B cell (primary cell): Measurements from ENCODE around the gene DPH6. TPM values are rescaled to one million over a fixed set of nuclear protein-coding genes. Genes with fewer than 3 reads are reported as not detected.

ENCODE experiments used
- ATAC-seq: fragments of 200-7000 bp; cut with Tn5 transposase; one replicate; pipeline ENCODE4 v1.10.0; 2021; ENCODE audit warnings: low read depth, mild to moderate bottlenecking, moderate number of reproducible peaks, moderate library complexity
- CTCF ChIA-PET: fragments of 350-600 bp; sonication (Branson Sonifier 250); formaldehyde crosslinking; loops from one replicate; lab custom pipeline; 2021; ENCODE audit warnings: antibody characterized with exemption, inconsistent platforms; lab: Charles Lee
- POLR2A ChIA-PET: fragments of 350-600 bp; sonication (Branson Sonifier 250); formaldehyde crosslinking; loops from one replicate; lab custom pipeline; 2021; ENCODE audit warnings: antibody characterized with exemption; lab: Charles Lee
- DNase-seq: peaks from one replicate; pipeline ENCODE4 v3.0.0; 2013
- H2AFZ ChIP-seq: 2 replicates; pipeline ENCODE4 v1.6.1; 2012; ENCODE audit warnings: mild to moderate bottlenecking, low read depth, low read length; ENCODE audit not compliant: insufficient read depth, poor library complexity, severe bottlenecking
- H3K27ac ChIP-seq, 2 donors: 1 replicate in 1 of 2; 2 replicates in 1 of 2; pipeline ENCODE4 v1.5.1; 2012 to 2013; ENCODE audit warnings: low read length in 2 of 2, mild to moderate bottlenecking in 2 of 2, moderate library complexity in 1 of 2
- H3K27me3 ChIP-seq, 4 experiments: fragments of 200-600 bp in 1 of 4; sonication (generic) in 1 of 4; replicated peaks in 1 of 4; 1 replicate in 2 of 4; 2 replicates in 2 of 4; pipeline versions ENCODE4 v1.6.1 to v1.7.0; 2013 to 2016; ENCODE audit warnings: low read length in 3 of 4, mild to moderate bottlenecking in 2 of 4, mixed read lengths in 1 of 4, moderate library complexity in 1 of 4; ENCODE audit not compliant: insufficient read depth in 4 of 4, control insufficient read depth in 3 of 4; ENCODE audit errors: control extremely low read depth in 1 of 4
- H3K36me3 ChIP-seq, 2 experiments: replicated peaks in 1 of 2; 1 replicate in 1 of 2; 2 replicates in 1 of 2; pipeline versions ENCODE4 v1.6.1 to v1.7.1; 2013; ENCODE audit warnings: low read length in 1 of 2; ENCODE audit not compliant: insufficient read depth in 2 of 2, control insufficient read depth in 1 of 2; ENCODE audit errors: control extremely low read depth in 1 of 2, extremely low read depth in 1 of 2
- H3K4me1 ChIP-seq, 2 donors: fragments of 200-600 bp in 1 of 2; sonication (generic) in 1 of 2; 1 replicate in 1 of 2; 2 replicates in 1 of 2; pipeline versions ENCODE4 v1.5.1 to v1.6.1; 2013 to 2017; ENCODE audit warnings: low read length in 2 of 2; ENCODE audit not compliant: control insufficient read depth in 2 of 2, insufficient read depth in 2 of 2
- H3K4me2 ChIP-seq: replicated peaks from 2 replicates; pipeline ENCODE3; 2012; ENCODE audit warnings: mild to moderate bottlenecking, low read depth, low read length; ENCODE audit not compliant: poor library complexity, severe bottlenecking
- H3K4me3 ChIP-seq, 5 experiments: fragments of 200-600 bp in 1 of 5; sonication (generic) in 1 of 5; 1 replicate in 3 of 5; 2 replicates in 2 of 5; pipeline versions ENCODE4 v1.5.1 to v1.7.0; 2011 to 2016; ENCODE audit warnings: low read length in 4 of 5, mild to moderate bottlenecking in 4 of 5, low read depth in 2 of 5, control low read depth in 1 of 5, moderate library complexity in 1 of 5; ENCODE audit not compliant: insufficient read depth in 1 of 5; ENCODE audit errors: control extremely low read depth in 1 of 5, extremely low read depth in 1 of 5
- H3K79me2 ChIP-seq: fragments of 200-600 bp; sonication (generic); one replicate; pipeline ENCODE4 v1.6.0; 2016; ENCODE audit warnings: low read length; ENCODE audit not compliant: control insufficient read depth, insufficient read depth
- H3K9ac ChIP-seq: fragments of 200-600 bp; sonication (generic); 2 replicates; pipeline ENCODE4 v1.6.1; 2017; ENCODE audit warnings: mild to moderate bottlenecking, low read length, moderate library complexity
- H3K9me3 ChIP-seq, 3 donors: one replicate each; pipeline versions ENCODE4 v1.6.1 to v1.7.1; 2013; ENCODE audit warnings: low read length in 2 of 3; ENCODE audit not compliant: control insufficient read depth in 2 of 3, insufficient read depth in 1 of 3; ENCODE audit errors: control extremely low read depth in 1 of 3
- H4K20me1 ChIP-seq: 2 replicates; pipeline ENCODE4 v1.6.0; 2012; ENCODE audit warnings: mild to moderate bottlenecking, low read length; ENCODE audit not compliant: insufficient read depth, control insufficient read depth, poor library complexity, severe bottlenecking
- H3K27ac Mint-ChIP-seq: one replicate; pipeline ENCODE4 v1.8.0; 2021; ENCODE audit warnings: mixed read lengths
- H3K27me3 Mint-ChIP-seq: one replicate; pipeline ENCODE4 v1.8.0; 2021; ENCODE audit warnings: mixed read lengths
- H3K4me1 Mint-ChIP-seq: one replicate; pipeline ENCODE4 v1.8.0; 2021; ENCODE audit warnings: mixed read lengths
- H3K4me3 Mint-ChIP-seq: one replicate; pipeline ENCODE4 v1.8.0; 2021; ENCODE audit warnings: mixed read lengths
- H3K9me3 Mint-ChIP-seq: one replicate; pipeline ENCODE4 v1.8.0; 2022; ENCODE audit warnings: mixed read lengths; ENCODE audit not compliant: insufficient read depth
- CTCF ChIP-seq: fragments of 200-600 bp; IDR thresholded peaks from one replicate; pipeline ENCODE4 v1.8.0; 2022; ENCODE audit warnings: antibody characterized with exemption, mild to moderate bottlenecking
- EZH2 ChIP-seq: IDR thresholded peaks from 2 replicates; pipeline ENCODE4 v1.6.1; 2012; ENCODE audit warnings: borderline replicate concordance, low read depth, mild to moderate bottlenecking, moderate library complexity, low read length; ENCODE audit not compliant: insufficient read depth, poor library complexity, severe bottlenecking
- WGBS: methylation state at CpG from one replicate; pipeline ENCODE4 v1.1.5; 2013; ENCODE audit warnings: missing lambda C conversion rate; ENCODE audit not compliant: insufficient coverage; 5-methylcytosine and 5-hydroxymethylcytosine counted together
- intact Hi-C: fragments of 100-400 bp; cut with micrococcal nuclease; formaldehyde crosslinking; loops from one replicate; pipeline ENCODE4 v1.10.0; 2022
- polyA plus RNA-seq: library from polyadenylated mRNA; depleted of rRNA; stranded (reverse); fragments of >200 nt; gene quantifications from 2 replicates; pipeline ENCODE4 v1.2.3, GENCODE V29; 2012
- total RNA-seq, 2 donors: library from RNA; stranded (reverse); fragments of 120-200 nt in 1 of 2; gene quantifications; 1 replicate in 1 of 2; 2 replicates in 1 of 2; pipeline versions ENCODE4 v1.2.3 to v1.2.4, GENCODE V29; 2013 to 2022

The DPH6 gene
- total and polyA plus RNA-seq, 2 donors (not counting 1 experiment from before 2014, with no cell fraction given), result 5.4 to 13.3 TPM

GRCh38 chr15:35458176-35458856 lies 87.6 kb downstream of the DPH6 start:
- no peaks in the 10 kb centered on the region for H3K9me3 Mint-ChIP-seq
- no peak overlapping the region for H3K27ac ChIP-seq
- ATAC-seq (no peak), DNase-seq (no peak)
- no peaks in the 10 kb centered on the region for H4K20me1 ChIP-seq
- H3K27me3 Mint-ChIP-seq, result no peaks in the 10 kb centered on the region
- no peak overlapping the region for H2AFZ ChIP-seq
- H3K4me1 ChIP-seq, result no peaks in the 10 kb centered on the region
- no peak overlapping the region for H3K4me3 Mint-ChIP-seq
- H3K4me1 Mint-ChIP-seq, result no peaks in the 10 kb centered on the region
- no peaks in the 10 kb centered on the region for H3K79me2 ChIP-seq
- POLR2A ChIA-PET, result no interaction called here
- H3K9ac ChIP-seq, result no peak overlapping the region
- H3K4me2 ChIP-seq, result no peak overlapping the region
- H3K9me3 ChIP-seq, result no peaks in the 10 kb centered on the region
- H3K4me3 ChIP-seq, result no peak overlapping the region
- 100% methylated on average over 3 of the region's 7 CpGs for WGBS
- H3K27me3 ChIP-seq, result no peaks in the 10 kb centered on the region
- H3K36me3 ChIP-seq, result no peaks in the 10 kb centered on the region
- CTCF ChIA-PET, result interaction anchor here (1.2 kb wide), 1 partner anchor 14 kb away, joined by 6 read pairs; no protein-coding TSS in a partner anchor
- intact Hi-C loops, result no loop called here
- H3K27ac Mint-ChIP-seq, result no peak overlapping the region
- no peak for TF ChIP-seq EZH2
- TF ChIP-seq CTCF, result no peak

- Histone ChIP-seq H3K4me1 (no peaks in the 10 kb centered on the region), H3K4me2 (no peak overlapping the region), H3K4me3 (no peak overlapping the region), H3K36me3 (peaks cover 0 to 1% of the 10 kb centered on the region in 2 experiments), H3K9ac (no peak overlapping the region), H4K20me1 (no peaks in the 10 kb centered on the region), H3K79me2 (no peaks in the 10 kb centered on the region), H2AFZ (no peak overlapping the region), H3K27ac (no peak overlapping the region), H3K9me3 (no peaks in the 10 kb centered on the region), H3K27me3 (no peaks in the 10 kb centered on the region)
- no peaks in the 10 kb centered on the region for H3K9me3 Mint-ChIP-seq
- ChIA-PET POLR2A (no interaction called here), CTCF (no interaction called here)
- intact Hi-C loops, result no loop called here
- no peaks in the 10 kb centered on the region for H3K27me3 Mint-ChIP-seq
- TF ChIP-seq EZH2 (no peak), CTCF (no peak)
- DNase-seq, result no peak
- no peak overlapping the region for H3K27ac Mint-ChIP-seq
- no peaks in the 10 kb centered on the region for H3K4me1 Mint-ChIP-seq
- H3K4me3 Mint-ChIP-seq, result no peak overlapping the region
- ATAC-seq, result no peak
Measured at GRCh38 chr15:35455201-35455600, 90.8 kb downstream of the DPH6 start.
